ENCODE measurements around the gene CDH12.
"Not testable (repeated sequence)": the region's sequence is repeated elsewhere in the genome, so short reads cannot be mapped to it uniquely, and the experiment has no call there.

CDH12 gene

DNA sequence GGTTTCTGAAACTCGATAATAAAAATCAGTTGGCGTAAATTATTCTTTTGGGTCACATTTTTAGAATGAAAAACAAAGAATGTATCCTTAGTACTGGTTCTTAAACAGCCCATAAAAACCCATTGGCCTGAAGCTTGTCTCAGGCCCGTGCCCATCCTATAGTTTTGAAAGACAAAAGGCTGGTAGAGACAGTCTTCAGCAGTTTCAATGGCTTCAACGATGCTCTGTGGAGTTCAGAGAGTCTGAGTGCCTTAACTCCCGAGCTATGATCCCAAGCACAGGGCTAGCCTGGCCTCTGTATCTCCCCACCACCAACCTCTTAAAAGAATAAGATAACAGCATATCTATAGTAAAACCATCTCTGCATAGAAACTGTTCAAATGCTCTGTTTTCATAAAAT lies 595.0 kb downstream of the CDH12 start:
- Histone ChIP-seq H3K4me1 (peaks cover 0 to 4% (median 0%) of the 10 kb centered on the region in 10 experiments; a peak in 1 of 20 replicates), H3K9ac (no peak overlapping the region), H3K9me3 (replicated peaks in 1 of 11) (no peaks in the 10 kb centered on the region), H3K4me3 (no peak overlapping the region), H3K4me2 (no peak overlapping the region), H3K27ac (no peak overlapping the region), H3K36me3 (no peaks in the 10 kb centered on the region), H4K20me1 (no peaks in the 10 kb centered on the region), H3K27me3 (no peaks in the 10 kb centered on the region)
- TF ChIP-seq Cebpa-rat (IDR thresholded peaks at IDR 0.05): no peak

DNA sequence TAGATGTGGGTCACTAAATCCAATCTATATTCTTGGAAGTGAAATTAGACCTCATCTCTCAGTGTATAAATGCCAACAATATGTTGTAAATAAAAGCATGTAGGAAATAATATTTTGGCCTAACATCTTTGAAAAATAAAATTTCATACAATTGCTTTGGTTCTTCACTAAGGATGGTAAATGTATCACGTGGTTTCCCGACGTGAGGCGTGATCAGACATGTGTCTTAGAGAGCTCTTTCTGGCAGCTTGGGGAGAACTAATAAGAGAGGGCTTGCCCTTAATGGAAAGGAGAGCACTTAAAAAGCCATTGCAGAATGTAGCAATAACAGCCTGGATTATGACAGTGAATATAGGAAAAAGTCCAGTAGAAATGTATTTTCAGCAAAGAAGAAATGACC lies 602.6 kb downstream of the CDH12 start:
- no peaks in the 10 kb centered on the region for H3K27me3 ChIP-seq
- no peak overlapping the region for H3K4me2 ChIP-seq
- no peak for TF ChIP-seq Cebpa-rat (IDR thresholded peaks at IDR 0.05)

DNA sequence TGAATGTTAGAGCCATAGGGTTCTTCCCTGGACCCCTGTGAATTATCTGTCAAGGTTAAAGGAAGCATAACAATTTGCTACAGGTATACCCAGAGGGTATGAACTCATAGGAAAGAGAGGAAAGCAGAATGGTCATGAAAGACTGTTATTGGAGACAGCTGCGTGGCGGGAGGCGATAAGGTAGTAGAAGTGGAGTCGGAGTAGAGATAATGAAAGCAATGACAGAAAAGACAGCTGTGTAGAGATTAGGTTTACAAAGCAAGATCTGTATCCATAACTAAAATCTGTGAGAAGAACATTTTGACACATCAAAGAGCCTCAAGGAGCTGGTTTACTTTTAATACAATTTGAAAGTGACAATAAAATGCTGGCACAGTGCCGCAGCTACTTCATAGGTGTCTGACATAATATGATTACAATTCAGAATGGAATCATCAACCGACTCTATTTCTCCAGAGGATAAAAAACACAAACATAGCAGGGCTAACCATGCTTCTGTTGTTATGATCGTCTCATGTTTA lies 603.9 kb downstream of the CDH12 start:
- Histone ChIP-seq H3K4me2 (no peak overlapping the region), H3K4me3 (no peak overlapping the region), H4K20me1 (no peaks in the 10 kb centered on the region), H3K9ac (no peak overlapping the region), H3K4me1 (peaks cover 0 to 4% (median 0%) of the 10 kb centered on the region in 10 experiments; a peak in 1 of 20 replicates), H3K27me3 (no peaks in the 10 kb centered on the region), H3K36me3 (no peaks in the 10 kb centered on the region), H3K27ac (no peak overlapping the region), H3K9me3 (replicated peaks in 1 of 11) (no peaks in the 10 kb centered on the region)
- TF ChIP-seq Cebpa-rat (IDR thresholded peaks at IDR 0.05): no peak

More for the DNA sequence above, 602.6 kb downstream of the CDH12 start:
- H3K9ac ChIP-seq: no peak overlapping the region
- no peak overlapping the region for H3K27ac ChIP-seq
- no peaks in the 10 kb centered on the region for H3K9me3 ChIP-seq (replicated peaks in 1 of 11)
- H3K4me3 ChIP-seq: no peak overlapping the region
- no peaks in the 10 kb centered on the region for H3K36me3 ChIP-seq
- no peaks in the 10 kb centered on the region for H4K20me1 ChIP-seq
- peaks cover 0 to 4% (median 0%) of the 10 kb centered on the region in 10 experiments; a peak in 1 of 20 replicates for H3K4me1 ChIP-seq

DNA sequence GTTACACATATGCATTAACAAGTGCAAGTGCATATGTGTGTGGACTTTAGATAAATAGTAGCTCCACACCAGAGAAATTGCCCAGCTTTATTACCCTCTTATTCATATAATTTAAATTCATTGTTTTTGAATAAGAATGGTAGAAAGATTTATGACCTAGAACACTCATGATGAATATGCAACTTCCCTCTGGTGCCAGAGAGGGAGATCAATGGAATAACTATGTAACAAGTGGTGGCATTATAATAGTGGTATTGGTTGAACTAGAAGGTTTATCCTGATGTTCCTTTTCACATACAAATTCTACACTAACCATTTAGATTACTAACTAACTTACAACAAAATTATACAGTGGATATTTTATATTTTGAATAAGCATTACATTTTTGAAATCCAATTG lies 607.4 kb downstream of the CDH12 start:
- Histone ChIP-seq H3K4me2 (no peak overlapping the region), H3K9ac (no peak overlapping the region)

DNA sequence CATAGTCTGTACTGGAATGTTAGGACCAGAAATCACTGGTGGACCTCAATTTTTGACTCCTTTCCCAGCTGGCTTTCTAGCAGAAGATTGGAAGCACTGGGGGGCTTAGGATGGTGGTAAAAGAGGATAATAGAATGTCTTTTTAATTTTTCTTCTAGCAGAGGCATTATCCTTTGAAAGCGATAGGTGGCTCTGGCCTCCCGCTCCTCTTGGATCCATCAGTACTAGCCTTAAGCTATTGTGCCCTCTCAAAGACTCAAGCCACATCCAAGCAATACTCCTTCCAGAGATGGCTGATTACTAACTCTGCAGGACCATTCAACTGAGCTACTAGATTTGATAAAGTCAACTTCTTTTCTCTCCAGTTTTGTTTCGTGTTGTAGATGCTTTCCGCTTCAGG lies 610.6 kb downstream of the CDH12 start:
- H3K9ac ChIP-seq: no peak overlapping the region
- no peak overlapping the region for H3K27ac ChIP-seq
- no peaks in the 10 kb centered on the region for H3K9me3 ChIP-seq (replicated peaks in 1 of 11)
- no peak overlapping the region for H3K4me2 ChIP-seq
- no peaks in the 10 kb centered on the region for H3K4me1 ChIP-seq
- H3K4me3 ChIP-seq: no peak overlapping the region
- no peaks in the 10 kb centered on the region for H3K27me3 ChIP-seq
- no peak for TF ChIP-seq Cebpa-rat (IDR thresholded peaks at IDR 0.05)
- no peaks in the 10 kb centered on the region for H4K20me1 ChIP-seq
- no peaks in the 10 kb centered on the region for H3K36me3 ChIP-seq

More for the DNA sequence above, 607.4 kb downstream of the CDH12 start:
- H3K27ac ChIP-seq: no peak overlapping the region
- no peak for TF ChIP-seq Cebpa-rat (IDR thresholded peaks at IDR 0.05)
- no peaks in the 10 kb centered on the region for H4K20me1 ChIP-seq
- no peaks in the 10 kb centered on the region for H3K9me3 ChIP-seq (replicated peaks in 1 of 11)
- H3K4me1 ChIP-seq: no peaks in the 10 kb centered on the region
- no peaks in the 10 kb centered on the region for H3K36me3 ChIP-seq
- no peaks in the 10 kb centered on the region for H3K27me3 ChIP-seq
- H3K4me3 ChIP-seq: no peak overlapping the region

DNA sequence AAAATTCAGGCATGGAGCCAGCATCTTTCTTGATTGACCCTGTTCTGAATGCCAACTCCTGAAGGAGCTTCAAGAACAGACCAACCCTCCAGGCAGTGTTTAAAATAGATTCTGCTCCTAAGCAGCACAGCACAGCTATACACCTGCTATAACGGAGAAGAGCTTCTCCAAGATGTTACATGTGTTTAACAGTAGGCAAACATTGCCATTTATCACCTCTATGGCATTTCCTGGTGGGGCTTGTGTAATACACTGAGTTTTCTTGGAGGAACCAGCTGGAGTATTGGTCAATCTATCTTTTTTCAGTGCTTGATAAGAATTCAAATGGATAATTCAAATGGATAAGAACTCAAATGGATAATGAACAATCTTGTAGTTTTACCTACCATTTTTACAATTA lies 615.1 kb downstream of the CDH12 start:
- no peak overlapping the region for H3K9ac ChIP-seq
- no peak overlapping the region for H3K4me2 ChIP-seq
- H3K36me3 ChIP-seq: no peaks in the 10 kb centered on the region
- no peaks in the 10 kb centered on the region for H3K4me1 ChIP-seq
- H3K27me3 ChIP-seq: no peaks in the 10 kb centered on the region
- H4K20me1 ChIP-seq: no peaks in the 10 kb centered on the region
- H3K9me3 ChIP-seq (replicated peaks in 1 of 11): no peaks in the 10 kb centered on the region
- no peak for TF ChIP-seq Cebpa-rat (IDR thresholded peaks at IDR 0.05)
- no peak overlapping the region for H3K27ac ChIP-seq
- no peak overlapping the region for H3K4me3 ChIP-seq

DNA sequence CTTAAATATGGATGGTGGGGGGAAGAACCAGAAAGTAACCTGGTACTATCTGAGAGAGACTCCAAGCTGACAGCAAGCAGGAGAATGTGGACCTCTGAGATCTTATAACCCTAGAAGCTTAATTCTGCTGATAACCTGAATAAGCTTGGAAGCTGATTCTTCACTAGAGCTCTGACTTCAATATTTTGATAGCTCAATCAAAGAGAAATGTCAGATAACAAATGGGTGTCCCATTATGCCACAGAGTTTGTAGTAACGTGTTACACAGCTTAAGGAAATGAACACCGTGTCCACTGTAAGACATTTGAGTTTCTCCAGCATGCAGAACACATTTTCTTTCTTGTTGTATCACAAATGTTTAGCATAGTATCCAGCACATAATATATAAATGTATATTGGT lies 626.7 kb downstream of the CDH12 start:
- H3K4me1 ChIP-seq: no peaks in the 10 kb centered on the region
- TF ChIP-seq Cebpa-rat (IDR thresholded peaks at IDR 0.05): no peak
- no peaks in the 10 kb centered on the region for H3K9me3 ChIP-seq (replicated peaks in 1 of 11)
- no peak overlapping the region for H3K4me2 ChIP-seq
- H3K9ac ChIP-seq: no peak overlapping the region
- no peaks in the 10 kb centered on the region for H3K36me3 ChIP-seq
- H3K4me3 ChIP-seq: no peak overlapping the region
- no peak overlapping the region for H3K27ac ChIP-seq
- H4K20me1 ChIP-seq: no peaks in the 10 kb centered on the region
- H3K27me3 ChIP-seq: no peaks in the 10 kb centered on the region

DNA sequence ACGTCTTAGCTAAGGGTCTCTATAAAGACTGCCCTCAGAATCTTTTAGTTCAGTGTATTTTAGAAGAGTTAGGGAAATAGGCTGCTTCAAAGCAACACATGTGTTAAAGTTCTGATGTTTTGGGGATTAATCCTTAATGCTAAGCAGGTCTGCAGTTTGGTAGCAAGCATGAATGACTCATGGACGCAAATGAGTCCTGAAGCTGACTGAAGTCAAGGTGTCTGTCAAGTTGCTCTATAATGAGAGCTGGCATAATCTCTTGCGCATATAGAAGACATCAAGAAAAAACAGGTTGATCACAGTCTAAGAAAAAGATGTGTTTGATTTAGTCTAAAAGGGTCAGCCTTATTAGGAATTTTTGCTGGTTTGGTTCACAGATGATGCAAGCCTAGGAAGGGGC lies 630.1 kb downstream of the CDH12 start:
- H3K9me3 ChIP-seq (replicated peaks in 1 of 11): no peaks in the 10 kb centered on the region
- TF ChIP-seq Cebpa-rat (IDR thresholded peaks at IDR 0.05): no peak
- H3K27me3 ChIP-seq: no peaks in the 10 kb centered on the region
- H3K4me2 ChIP-seq: no peak overlapping the region
- H3K9ac ChIP-seq: no peak overlapping the region
- H3K4me3 ChIP-seq: no peak overlapping the region
- H3K36me3 ChIP-seq: no peaks in the 10 kb centered on the region
- H3K27ac ChIP-seq: no peak overlapping the region
- no peaks in the 10 kb centered on the region for H3K4me1 ChIP-seq
- no peaks in the 10 kb centered on the region for H4K20me1 ChIP-seq

DNA sequence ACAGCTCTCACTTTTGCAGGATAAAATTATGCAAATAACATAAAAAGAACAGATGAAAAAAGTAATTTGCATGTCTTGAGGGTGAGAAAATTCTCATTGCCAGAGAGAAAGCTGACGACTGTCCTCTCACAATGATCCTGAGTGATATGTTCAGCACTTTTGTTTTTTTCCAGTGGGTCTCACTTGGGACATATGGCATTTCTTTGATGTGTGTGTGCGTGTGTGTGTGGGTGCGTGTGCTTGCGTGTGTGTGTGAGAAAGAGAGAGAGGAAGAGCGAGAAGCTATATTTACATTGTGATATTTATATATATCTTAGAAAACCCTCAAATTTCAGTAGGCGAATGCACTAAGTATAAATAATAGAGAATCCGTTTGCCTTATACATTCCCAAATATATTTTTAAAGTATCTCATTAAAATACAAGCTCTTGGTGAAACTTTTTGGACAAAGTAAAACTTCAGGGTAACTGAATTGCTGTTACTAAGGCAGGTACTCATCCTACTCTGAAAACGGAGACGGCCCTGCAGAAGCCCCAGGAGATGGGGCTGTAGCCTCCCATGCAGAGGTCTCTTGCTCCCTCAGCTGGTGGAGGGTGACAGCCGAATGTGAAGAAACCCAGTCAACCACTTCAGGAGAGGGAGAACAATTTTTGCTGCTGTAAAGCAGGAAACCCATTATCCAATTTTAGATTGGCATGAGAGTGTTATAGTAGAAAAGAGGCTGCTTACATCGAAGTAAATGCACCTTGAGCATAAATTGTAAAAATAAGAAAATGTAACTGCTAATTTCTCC lies 639.2 kb downstream of the CDH12 start:
- not testable (repeated sequence) for H3K27ac ChIP-seq; H4K20me1 ChIP-seq; H3K9ac ChIP-seq; H3K4me2 ChIP-seq; H3K4me3 ChIP-seq; H3K36me3 ChIP-seq; H3K9me3 ChIP-seq (replicated peaks in 1 of 11); H3K4me1 ChIP-seq
- peaks cover 0 to 13% (median 5%) of the 10 kb centered on the region in 11 experiments; a peak in 9 of 22 replicates for H3K27me3 ChIP-seq

DNA sequence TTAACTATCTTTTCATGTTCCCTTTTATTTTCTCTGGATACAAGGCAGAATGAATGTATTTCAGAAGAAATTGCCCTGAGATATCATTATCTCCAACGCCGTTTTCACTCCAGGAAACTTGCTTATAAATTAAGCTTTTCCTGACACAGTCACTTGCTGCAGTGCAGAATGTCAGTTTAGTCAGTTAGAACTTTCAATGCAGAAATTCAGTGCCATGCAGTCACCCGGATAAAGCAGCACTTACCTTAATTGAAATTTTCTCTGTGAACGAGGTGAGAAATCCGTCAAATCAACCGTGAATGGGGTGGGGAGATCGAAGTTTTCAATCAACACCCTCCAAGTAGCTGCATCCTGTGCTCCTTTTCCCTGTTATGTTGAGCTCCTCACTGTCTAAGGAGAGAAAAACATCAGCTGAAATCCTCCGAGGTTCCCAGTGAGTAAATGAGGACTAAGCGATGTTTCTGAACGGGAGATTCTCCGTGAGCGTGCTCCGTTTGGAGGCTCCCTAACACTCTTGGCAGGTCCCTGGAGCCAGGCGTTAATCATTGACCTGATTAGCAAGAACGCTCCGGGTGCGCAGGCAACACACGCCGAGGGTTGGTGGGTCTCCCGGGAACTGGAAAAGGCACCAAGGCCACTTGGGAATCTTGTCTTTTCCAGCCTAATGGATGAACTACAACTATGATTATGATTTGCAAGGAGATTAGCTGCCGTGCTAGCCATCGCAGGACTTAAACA lies 640.7 kb downstream of the CDH12 start:
- H4K20me1 ChIP-seq; H3K4me2 ChIP-seq; H3K4me1 ChIP-seq; H3K36me3 ChIP-seq; H3K4me3 ChIP-seq; H3K9me3 ChIP-seq (replicated peaks in 1 of 11); H3K9ac ChIP-seq; H3K27ac ChIP-seq: not testable (repeated sequence)
- peaks cover 0 to 13% (median 5%) of the 10 kb centered on the region in 11 experiments; a peak in 9 of 22 replicates for H3K27me3 ChIP-seq

DNA sequence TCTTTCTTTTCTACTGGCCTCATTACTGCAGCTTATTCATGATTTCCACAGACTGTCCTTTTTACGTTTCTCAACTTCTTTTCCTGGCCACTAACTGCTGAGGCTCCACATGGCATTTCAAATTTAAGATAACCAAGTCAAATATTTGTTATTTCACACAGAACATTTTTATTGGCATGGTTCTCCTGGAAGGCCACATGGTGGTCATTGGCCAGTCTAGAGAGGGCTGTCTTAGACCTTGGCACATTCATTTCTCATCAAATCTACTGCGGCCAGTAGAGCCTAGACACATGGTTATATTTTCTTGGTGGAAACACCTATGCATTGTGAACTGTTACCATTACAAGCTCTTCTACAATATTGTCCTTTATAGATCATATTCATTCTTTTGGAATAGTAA lies 644.7 kb downstream of the CDH12 start:
- peaks cover 0 to 13% (median 5%) of the 10 kb centered on the region in 11 experiments; a peak in 9 of 22 replicates for H3K27me3 ChIP-seq
- not testable (repeated sequence) for H3K27ac ChIP-seq, H4K20me1 ChIP-seq

DNA sequence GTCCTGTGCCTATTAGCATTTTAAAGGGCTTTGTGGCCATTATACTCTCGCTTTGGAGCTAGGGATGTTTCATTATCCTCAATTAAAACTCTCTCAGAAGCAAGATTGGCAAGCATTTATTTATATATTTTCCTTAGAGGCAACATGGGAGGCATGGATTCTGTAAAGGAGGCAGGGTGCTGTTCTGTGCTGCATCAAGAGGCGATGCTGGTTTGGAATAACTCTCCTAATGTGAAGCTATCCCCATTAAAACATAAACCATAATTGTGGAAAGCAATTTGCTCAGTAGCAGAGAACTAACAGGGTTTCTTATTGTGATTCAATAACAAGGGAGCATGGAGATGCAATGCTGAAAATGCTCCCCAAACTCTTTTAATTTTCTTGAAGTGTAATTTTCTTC lies 664.5 kb downstream of the CDH12 start:
- H4K20me1 ChIP-seq: not testable (repeated sequence)

More for the DNA sequence above, 644.7 kb downstream of the CDH12 start:
- H3K4me3 ChIP-seq; H3K9ac ChIP-seq; H3K4me2 ChIP-seq; H3K9me3 ChIP-seq (replicated peaks in 1 of 11); H3K4me1 ChIP-seq; H3K36me3 ChIP-seq: not testable (repeated sequence)

DNA sequence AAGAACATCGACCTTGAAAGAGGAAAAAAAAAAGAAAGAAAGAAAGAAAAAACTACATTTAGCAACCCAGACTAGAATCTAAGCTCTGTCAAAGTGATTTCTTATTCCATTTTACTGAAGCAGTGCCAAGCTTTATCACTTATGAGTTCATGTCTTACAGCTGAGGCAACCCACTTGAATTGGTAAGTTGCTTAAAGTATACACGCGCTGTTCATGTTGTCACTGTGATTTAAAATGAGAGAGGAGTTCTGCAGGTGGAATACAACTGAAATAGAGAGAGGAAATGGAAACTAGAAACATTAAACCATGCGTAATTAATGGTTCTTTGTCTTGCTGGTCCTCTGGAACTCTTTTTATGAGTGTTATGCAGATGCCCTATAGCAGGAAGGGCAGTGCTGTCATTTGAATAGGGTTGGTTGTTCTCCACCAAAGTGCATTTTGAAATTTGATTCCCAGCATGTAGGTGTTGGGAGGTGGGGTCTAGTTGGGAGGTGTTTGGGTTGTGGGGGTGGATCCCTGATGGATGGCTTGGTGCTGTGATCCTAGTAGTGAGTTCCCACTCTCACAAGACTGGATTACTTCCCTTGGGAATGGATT lies 665.4 kb downstream of the CDH12 start:
- not testable (repeated sequence) for H3K27ac ChIP-seq; H3K4me2 ChIP-seq; H3K4me3 ChIP-seq; H3K9ac ChIP-seq; H3K27me3 ChIP-seq; H3K4me1 ChIP-seq; H3K9me3 ChIP-seq (replicated peaks in 1 of 11); H3K36me3 ChIP-seq; H4K20me1 ChIP-seq

More for the DNA sequence above, 664.5 kb downstream of the CDH12 start:
- H3K4me3 ChIP-seq; H3K9me3 ChIP-seq (replicated peaks in 1 of 11); H3K9ac ChIP-seq; H3K36me3 ChIP-seq; H3K4me1 ChIP-seq; H3K27ac ChIP-seq; H3K27me3 ChIP-seq; H3K4me2 ChIP-seq: not testable (repeated sequence)
